Measurements from ENCODE around the gene GNPAT.

GNPAT gene

GRCh38 chr1:231220801-231221200 lies 20.2 kb upstream of the GNPAT start:
- TF ChIP-seq CTCF (IDR thresholded peaks at IDR 0.05) = no peak
- no peak for TF ChIP-seq ZFX (IDR thresholded peaks at IDR 0.05; ENCODE audit: borderline replicate concordance)

DNA sequence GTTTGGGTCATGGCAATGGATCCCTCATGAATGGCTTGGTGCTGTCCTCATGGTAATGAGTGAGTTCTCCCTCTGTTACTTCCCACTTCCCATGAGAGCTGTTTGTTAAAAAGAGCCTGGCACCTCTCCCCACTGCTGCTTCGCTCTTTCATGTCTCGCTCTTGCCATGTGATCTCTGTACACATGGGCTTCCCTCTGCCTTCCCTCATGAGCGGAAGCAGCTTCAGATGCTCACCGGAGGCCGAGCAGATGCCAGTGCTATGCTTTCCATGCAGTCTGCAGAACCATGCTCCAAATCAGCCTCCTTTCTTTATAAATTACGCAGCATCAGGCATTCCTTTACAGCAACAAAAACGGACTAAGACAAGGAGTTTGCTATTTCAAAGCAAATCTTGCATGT lies 14.9 kb upstream of the GNPAT start:
- no peak for TF ChIP-seq CTCF (IDR thresholded peaks at IDR 0.05)
- no peak for TF ChIP-seq ZFX (IDR thresholded peaks at IDR 0.05; ENCODE audit: borderline replicate concordance)
- no peak overlapping the region for H3K27ac ChIP-seq

More at GRCh38 chr1:231220801-231221200, 20.2 kb upstream of the GNPAT start:
- no peak overlapping the region for H3K27ac ChIP-seq

DNA sequence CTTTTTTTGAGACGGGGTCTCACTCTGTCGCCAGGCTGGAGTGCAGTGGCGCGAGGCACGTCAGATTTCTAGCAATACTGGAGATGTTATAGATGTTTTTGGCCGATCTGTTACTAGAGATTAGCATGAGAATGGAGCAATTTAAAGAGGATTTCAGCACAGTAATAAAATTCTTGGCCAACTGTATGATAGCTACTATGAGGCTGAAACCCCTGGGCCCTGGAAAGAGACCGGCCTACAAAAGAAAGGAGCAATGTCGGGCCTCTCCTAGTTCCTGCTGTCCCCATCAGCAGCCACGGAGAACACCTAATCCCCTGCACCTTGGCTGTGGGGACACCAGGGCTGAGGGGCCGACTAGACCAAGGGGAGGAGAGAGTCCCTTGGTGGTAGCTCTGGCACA lies 9.5 kb upstream of the GNPAT start:
- TF ChIP-seq CTCF (IDR thresholded peaks at IDR 0.05) (no peak), ZFX (IDR thresholded peaks at IDR 0.05; ENCODE audit: borderline replicate concordance) (no peak)
- H3K27ac ChIP-seq = no peak overlapping the region

- TF ChIP-seq CTCF (IDR thresholded peaks at IDR 0.05) (no peak), ZFX (IDR thresholded peaks at IDR 0.05; ENCODE audit: borderline replicate concordance) (no peak)
- H3K27ac ChIP-seq = peak overlapping the region; percentile 60
Observed at GRCh38 chr1:231232870-231233734, 7.9 kb upstream of the GNPAT start.

GRCh38 chr1:231233735-231234417 lies 7.1 kb upstream of the GNPAT start:
- TF ChIP-seq CTCF (IDR thresholded peaks at IDR 0.05) (no peak), ZFX (IDR thresholded peaks at IDR 0.05; ENCODE audit: borderline replicate concordance) (no peak)
- H3K27ac ChIP-seq = peak overlapping the region; percentile 60

- TF ChIP-seq CTCF (IDR thresholded peaks at IDR 0.05) (no peak), ZFX (IDR thresholded peaks at IDR 0.05; ENCODE audit: borderline replicate concordance) (no peak)
- H3K27ac ChIP-seq = peak overlapping the region; percentile 60
Observed at GRCh38 chr1:231234506-231234905, 6.5 kb upstream of the GNPAT start.
